ENCODE results near the gene SPAG16. TPM values are rescaled to one million over a fixed set of nuclear protein-coding genes. Genes with fewer than 3 reads are reported as not detected.

Gene SPAG16
- total RNA-seq, 1 experiment from 2014 or later, result 0.30 TPM

DNA sequence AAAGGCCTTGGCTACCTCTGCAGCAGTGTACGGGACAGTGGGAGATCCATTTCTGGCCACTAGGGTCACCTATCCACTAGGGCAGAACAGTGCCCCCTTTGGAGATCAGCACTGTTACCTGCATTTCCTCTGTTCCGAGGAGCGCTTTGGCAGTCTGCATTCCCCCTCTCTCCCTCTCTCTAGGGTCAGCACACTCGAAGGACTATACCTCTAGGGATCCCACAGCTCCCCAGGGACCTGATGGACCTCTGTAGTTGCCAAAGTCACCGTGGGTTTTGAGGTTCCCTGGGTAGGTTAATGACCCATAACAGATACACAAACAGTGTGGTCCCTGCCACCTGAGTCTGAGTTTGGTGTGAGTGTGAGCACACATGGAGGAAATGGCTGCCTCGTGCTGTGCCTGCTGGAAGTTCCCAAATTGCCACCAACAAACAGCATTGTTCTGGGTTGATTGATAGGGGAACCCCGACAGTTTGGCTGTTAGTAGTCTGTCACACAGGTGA, 1026.8 kb downstream of the SPAG16 start:
- H3K27me3 ChIP-seq (ENCODE audit: insufficient read depth, low read length), result no peaks in the 10 kb centered on the region
- no peaks in the 10 kb centered on the region for H3K36me3 ChIP-seq (ENCODE audit: control insufficient read depth in 1 of 2, insufficient read depth in 2 of 2, low read length in 2 of 2)
- no peaks in the 10 kb centered on the region for H3K9me2 ChIP-seq (ENCODE audit: insufficient read depth)
- intact Hi-C loops (cut with micrococcal nuclease), result loop anchor here (10.0 kb wide), 1 partner anchor 1066 kb away; no protein-coding TSS in a partner anchor
- RAD21 ChIA-PET (ENCODE audit: low non-redundant PET in 1 of 2, low total read pairs in 2 of 2, uncharacterized antibody in 2 of 2, unreplicated experiment in 2 of 2), result no interaction called here
- H3K79me2 ChIP-seq (ENCODE audit: insufficient read depth, low read length), result no peaks in the 10 kb centered on the region
- no peaks in the 10 kb centered on the region for H3K4me1 ChIP-seq (ENCODE audit: control insufficient read depth in 1 of 2, insufficient read depth in 2 of 2, low read length in 2 of 2)
- H3K4me3 ChIP-seq (replicated peaks in 1 of 2; ENCODE audit: low read depth in 1 of 2, low read length in 2 of 2), result no peak overlapping the region
- no peak for DNase-seq (ENCODE audit: low read depth, low spot score)
- no peak overlapping the region for H3K9ac ChIP-seq (ENCODE audit: low read length)
- POLR2A ChIA-PET, result no interaction called here
- TF ChIP-seq YY1 (IDR thresholded peaks at IDR 0.05; ENCODE audit: extremely low read depth, insufficient replicate concordance, low read depth, low read length), result no peak
- TF ChIP-seq, protein P1, sequence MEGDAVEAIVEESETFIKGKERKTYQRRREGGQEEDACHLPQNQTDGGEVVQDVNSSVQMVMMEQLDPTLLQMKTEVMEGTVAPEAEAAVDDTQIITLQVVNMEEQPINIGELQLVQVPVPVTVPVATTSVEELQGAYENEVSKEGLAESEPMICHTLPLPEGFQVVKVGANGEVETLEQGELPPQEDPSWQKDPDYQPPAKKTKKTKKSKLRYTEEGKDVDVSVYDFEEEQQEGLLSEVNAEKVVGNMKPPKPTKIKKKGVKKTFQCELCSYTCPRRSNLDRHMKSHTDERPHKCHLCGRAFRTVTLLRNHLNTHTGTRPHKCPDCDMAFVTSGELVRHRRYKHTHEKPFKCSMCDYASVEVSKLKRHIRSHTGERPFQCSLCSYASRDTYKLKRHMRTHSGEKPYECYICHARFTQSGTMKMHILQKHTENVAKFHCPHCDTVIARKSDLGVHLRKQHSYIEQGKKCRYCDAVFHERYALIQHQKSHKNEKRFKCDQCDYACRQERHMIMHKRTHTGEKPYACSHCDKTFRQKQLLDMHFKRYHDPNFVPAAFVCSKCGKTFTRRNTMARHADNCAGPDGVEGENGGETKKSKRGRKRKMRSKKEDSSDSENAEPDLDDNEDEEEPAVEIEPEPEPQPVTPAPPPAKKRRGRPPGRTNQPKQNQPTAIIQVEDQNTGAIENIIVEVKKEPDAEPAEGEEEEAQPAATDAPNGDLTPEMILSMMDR (IDR thresholded peaks at IDR 0.05 in 2 of 3, conservative IDR thresholded peaks at IDR 0.05 in 1 of 3; ENCODE audit: borderline replicate concordance in 1 of 3, insufficient read depth in 1 of 3, low read depth in 2 of 3, low read length in 2 of 3), result peak; percentile 44 to 65 (median 57); a peak in 5 of 6 replicates
- H3K4me2 ChIP-seq (ENCODE audit: low read length), result no peak overlapping the region
- H4K20me1 ChIP-seq (ENCODE audit: insufficient read depth), result no peaks in the 10 kb centered on the region; the same call in 1 of the 2 replicates
- no peak overlapping the region for H2AFZ ChIP-seq (ENCODE audit: low read depth, low read length, poor library complexity, severe bottlenecking)
- ATAC-seq, result peak; percentile 94
- no peaks in the 10 kb centered on the region for H3K9me3 ChIP-seq (ENCODE audit: control insufficient read depth in 1 of 2, insufficient read depth in 1 of 2, low read depth in 1 of 2, low read length in 2 of 2)
- no peak overlapping the region for H3K27ac ChIP-seq (ENCODE audit: low read depth, low read length)
- no TSS peak for BruUV-seq (replicated peaks)
- CTCF ChIA-PET, result interaction anchor here (1.0 to 1.2 kb wide), 4 partner anchors 9 to 711 kb away, joined by 3 to 4 read pairs (median 4); no protein-coding TSS in a partner anchor

DNA sequence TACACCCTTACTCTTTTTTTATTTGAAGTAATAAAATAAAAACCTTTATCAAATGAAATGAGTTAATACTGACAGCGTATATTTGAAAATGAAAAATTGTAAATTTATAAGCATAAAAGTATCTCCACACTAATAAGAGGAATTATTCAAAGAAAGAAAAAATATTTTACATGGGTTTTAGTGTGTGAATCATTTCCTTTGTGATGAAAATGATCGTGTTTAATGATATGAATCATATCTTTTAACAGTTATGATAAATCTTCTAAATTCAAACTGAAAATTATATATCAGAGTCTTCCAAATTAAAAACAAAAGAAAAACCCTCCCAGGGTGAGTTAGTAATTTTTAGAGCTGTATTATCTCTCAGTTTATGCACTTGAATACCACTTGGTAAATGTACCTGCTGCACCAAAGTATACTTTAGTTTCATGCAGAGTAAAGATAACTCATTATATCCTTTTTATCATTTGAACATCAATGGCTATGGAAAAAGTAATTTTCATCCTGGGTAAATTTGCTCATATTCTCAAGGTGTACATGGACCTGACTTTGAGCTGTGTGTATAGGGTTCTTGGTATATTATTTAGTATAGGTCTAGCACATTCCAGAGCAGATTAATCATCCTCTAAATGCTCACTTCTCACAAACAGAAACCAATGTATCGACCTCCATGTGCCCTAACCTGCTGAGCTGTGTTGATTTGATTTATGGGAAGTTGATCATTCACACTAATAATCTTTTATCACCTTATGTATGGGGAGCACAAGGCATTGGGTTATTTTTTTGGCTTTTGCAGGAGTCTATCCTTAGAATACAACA, 1027.9 kb downstream of the SPAG16 start:
- Histone ChIP-seq H3K27ac (ENCODE audit: low read depth, low read length) (no peak overlapping the region), H3K4me2 (ENCODE audit: low read length) (no peak overlapping the region)

More for the DNA sequence above, 1027.9 kb downstream of the SPAG16 start:
- CTCF ChIA-PET, result no interaction called here
- POLR2A ChIA-PET, result no interaction called here
- Histone ChIP-seq H3K27me3 (ENCODE audit: insufficient read depth, low read length) (no peaks in the 10 kb centered on the region), H4K20me1 (ENCODE audit: insufficient read depth) (no peaks in the 10 kb centered on the region; the same call in 1 of the 2 replicates), H3K9me3 (ENCODE audit: control insufficient read depth in 1 of 2, insufficient read depth in 1 of 2, low read depth in 1 of 2, low read length in 2 of 2) (no peaks in the 10 kb centered on the region), H3K9me2 (ENCODE audit: insufficient read depth) (no peaks in the 10 kb centered on the region), H3K4me3 (replicated peaks in 1 of 2; ENCODE audit: low read depth in 1 of 2, low read length in 2 of 2) (no peak overlapping the region), H3K4me1 (ENCODE audit: control insufficient read depth in 1 of 2, insufficient read depth in 2 of 2, low read length in 2 of 2) (no peaks in the 10 kb centered on the region), H3K36me3 (ENCODE audit: control insufficient read depth in 1 of 2, insufficient read depth in 2 of 2, low read length in 2 of 2) (no peaks in the 10 kb centered on the region), H3K9ac (ENCODE audit: low read length) (no peak overlapping the region), H3K79me2 (ENCODE audit: insufficient read depth, low read length) (no peaks in the 10 kb centered on the region), H2AFZ (ENCODE audit: low read depth, low read length, poor library complexity, severe bottlenecking) (no peak overlapping the region)
- TF ChIP-seq ZFX (IDR thresholded peaks at IDR 0.05) (no peak), TCF7L2 (IDR thresholded peaks at IDR 0.05; ENCODE audit: borderline replicate concordance, extremely low read depth, insufficient read depth, insufficient read length) (no peak)
- DNase-seq (ENCODE audit: low read depth, low spot score) (no peak), ATAC-seq (no peak)
- intact Hi-C loops (cut with micrococcal nuclease), result loop anchor here (10.0 kb wide), 1 partner anchor 1067 kb away; no protein-coding TSS in a partner anchor
- BruUV-seq (replicated peaks), result no TSS peak
- RAD21 ChIA-PET (ENCODE audit: low non-redundant PET in 1 of 2, low total read pairs in 2 of 2, uncharacterized antibody in 2 of 2, unreplicated experiment in 2 of 2), result no interaction called here
